Progenitor cell of endocrine pancreas (in vitro differentiated cells): ENCODE measurements around the gene CYP2A13. TPM values are rescaled to one million over a fixed set of nuclear protein-coding genes. Genes with fewer than 3 reads are reported as not detected.
"Not testable (repeated sequence)": the region's sequence is repeated elsewhere in the genome, so short reads cannot be mapped to it uniquely, and the experiment has no call there.

ENCODE experiments used
- DNase-seq: peaks from one replicate; pipeline ENCODE4 v3.0.0; 2021; ENCODE audit warnings: low spot score; ENCODE audit not compliant: unreplicated experiment
- H3K27ac Mint-ChIP-seq: 2 replicates; pipeline ENCODE4 v1.8.0; 2021; ENCODE audit warnings: mild to moderate bottlenecking, moderate library complexity, mixed read lengths
- H3K27me3 Mint-ChIP-seq: 2 replicates; pipeline ENCODE4 v1.8.0; 2021; ENCODE audit warnings: mixed read lengths
- H3K36me3 Mint-ChIP-seq: 2 replicates; pipeline ENCODE4 v1.8.0; 2022; ENCODE audit warnings: mixed read lengths; ENCODE audit not compliant: insufficient read depth
- H3K4me1 Mint-ChIP-seq: 2 replicates; pipeline ENCODE4 v1.8.0; 2021; ENCODE audit warnings: low read depth, mixed read lengths
- H3K4me3 Mint-ChIP-seq: 2 replicates; pipeline ENCODE4 v1.8.0; 2021; ENCODE audit warnings: low read depth, mild to moderate bottlenecking, moderate library complexity, mixed read lengths
- H3K9me3 Mint-ChIP-seq: 2 replicates; pipeline ENCODE4 v1.8.0; 2021; ENCODE audit warnings: low read depth, mixed read lengths
- long read RNA-seq: library from polyadenylated mRNA; unstranded; transcript quantifications from one replicate; pipeline ENCODE4 v2.0.0, GENCODE V29; 2020
- total RNA-seq: library from RNA; stranded (reverse); gene quantifications from 2 replicates; pipeline ENCODE4 v1.2.1, GENCODE V29; 2021
- TF ChIP-seq, protein P1 (sequence below): fragments of 200-600 bp; sonication (generic); IDR thresholded peaks from one replicate; pipeline ENCODE4 v1.5.0; 2021; ENCODE audit warnings: antibody characterized with exemption, mild to moderate bottlenecking; ENCODE audit not compliant: unreplicated experiment

The CYP2A13 gene, protein sequence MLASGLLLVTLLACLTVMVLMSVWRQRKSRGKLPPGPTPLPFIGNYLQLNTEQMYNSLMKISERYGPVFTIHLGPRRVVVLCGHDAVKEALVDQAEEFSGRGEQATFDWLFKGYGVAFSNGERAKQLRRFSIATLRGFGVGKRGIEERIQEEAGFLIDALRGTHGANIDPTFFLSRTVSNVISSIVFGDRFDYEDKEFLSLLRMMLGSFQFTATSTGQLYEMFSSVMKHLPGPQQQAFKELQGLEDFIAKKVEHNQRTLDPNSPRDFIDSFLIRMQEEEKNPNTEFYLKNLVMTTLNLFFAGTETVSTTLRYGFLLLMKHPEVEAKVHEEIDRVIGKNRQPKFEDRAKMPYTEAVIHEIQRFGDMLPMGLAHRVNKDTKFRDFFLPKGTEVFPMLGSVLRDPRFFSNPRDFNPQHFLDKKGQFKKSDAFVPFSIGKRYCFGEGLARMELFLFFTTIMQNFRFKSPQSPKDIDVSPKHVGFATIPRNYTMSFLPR
- 0.17 TPM in 1 of 2 replicates, not detected in the other for total RNA-seq
- long read RNA-seq: 0 reads

DNA sequence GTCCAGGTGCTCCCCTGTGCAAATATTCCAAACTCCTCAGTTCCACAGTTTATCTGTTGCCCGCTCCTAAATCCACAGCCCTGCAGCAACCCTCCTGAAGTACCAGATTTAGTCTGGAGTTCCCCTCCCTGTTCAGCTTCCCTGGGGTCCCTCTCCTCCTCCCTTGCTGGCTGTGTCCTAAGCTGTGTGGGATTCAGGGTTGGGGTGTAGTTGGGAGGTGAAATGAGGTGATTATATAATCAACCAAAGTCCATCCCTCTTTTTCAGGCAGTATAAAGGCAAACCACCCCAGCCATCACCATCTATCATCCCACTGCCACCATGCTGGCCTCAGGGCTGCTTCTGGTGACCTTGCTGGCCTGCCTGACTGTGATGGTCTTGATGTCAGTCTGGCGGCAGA, at the start of gene CYP2A13:
TSS of gene CYP2A13 (plus strand) at position 301 of the 400 bp plus-strand sequence. CDS start at position 322, 21 bp downstream.
- Mint-ChIP-seq H3K27ac (no peak within 1 kb of the TSS), H3K9me3 (no peaks in the 10 kb centered on the region), H3K4me1 (peaks cover 16% of the 10 kb centered on the region), H3K36me3 (no peaks in the 10 kb centered on the region), H3K4me3 (no peak within 1 kb of the TSS), H3K27me3 (peaks cover 85% of the 10 kb centered on the region)
- TF ChIP-seq, protein P1, sequence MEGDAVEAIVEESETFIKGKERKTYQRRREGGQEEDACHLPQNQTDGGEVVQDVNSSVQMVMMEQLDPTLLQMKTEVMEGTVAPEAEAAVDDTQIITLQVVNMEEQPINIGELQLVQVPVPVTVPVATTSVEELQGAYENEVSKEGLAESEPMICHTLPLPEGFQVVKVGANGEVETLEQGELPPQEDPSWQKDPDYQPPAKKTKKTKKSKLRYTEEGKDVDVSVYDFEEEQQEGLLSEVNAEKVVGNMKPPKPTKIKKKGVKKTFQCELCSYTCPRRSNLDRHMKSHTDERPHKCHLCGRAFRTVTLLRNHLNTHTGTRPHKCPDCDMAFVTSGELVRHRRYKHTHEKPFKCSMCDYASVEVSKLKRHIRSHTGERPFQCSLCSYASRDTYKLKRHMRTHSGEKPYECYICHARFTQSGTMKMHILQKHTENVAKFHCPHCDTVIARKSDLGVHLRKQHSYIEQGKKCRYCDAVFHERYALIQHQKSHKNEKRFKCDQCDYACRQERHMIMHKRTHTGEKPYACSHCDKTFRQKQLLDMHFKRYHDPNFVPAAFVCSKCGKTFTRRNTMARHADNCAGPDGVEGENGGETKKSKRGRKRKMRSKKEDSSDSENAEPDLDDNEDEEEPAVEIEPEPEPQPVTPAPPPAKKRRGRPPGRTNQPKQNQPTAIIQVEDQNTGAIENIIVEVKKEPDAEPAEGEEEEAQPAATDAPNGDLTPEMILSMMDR: no peak
- DNase-seq: no peak

DNA sequence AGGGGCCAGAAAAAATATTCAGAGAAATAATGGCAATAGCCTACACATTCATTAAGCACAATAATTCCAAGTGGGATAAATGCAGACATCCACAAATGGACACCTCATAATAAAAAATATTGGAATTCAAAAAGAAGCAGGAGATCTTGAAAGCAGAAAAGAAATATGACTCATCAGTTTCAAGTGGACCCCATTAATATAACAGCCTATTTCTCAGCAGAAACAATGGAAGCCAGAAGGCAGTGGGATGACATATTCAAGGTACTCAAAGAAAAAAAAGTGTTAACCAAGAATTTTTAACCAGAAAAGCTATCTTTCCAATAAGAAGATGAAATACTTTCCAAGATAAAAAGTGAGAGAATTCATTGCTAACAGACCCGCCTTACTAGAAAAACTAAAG, 48.4 kb upstream of the CYP2A13 start:
- TF ChIP-seq, protein P1: no peak

DNA sequence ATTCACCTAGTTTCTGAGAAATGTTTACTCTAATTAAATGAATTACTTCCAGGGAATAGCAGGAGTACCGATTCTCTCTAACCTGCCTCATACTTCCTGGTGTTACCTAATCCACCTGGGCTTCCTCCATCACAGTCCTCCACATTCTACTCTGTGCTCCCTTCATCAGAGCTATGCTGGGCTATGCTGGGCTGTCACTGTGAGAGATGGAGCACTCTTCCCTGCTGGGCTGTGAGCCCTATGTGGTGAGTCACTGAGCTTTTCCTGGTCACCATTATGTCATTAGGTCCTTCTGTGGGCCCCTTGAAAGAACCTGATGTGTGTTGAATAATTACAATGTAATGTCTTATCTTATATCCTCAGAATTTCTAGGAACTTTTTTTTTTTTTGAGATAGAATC, 43.2 kb upstream of the CYP2A13 start:
- H3K4me3 Mint-ChIP-seq: not testable (repeated sequence)

More for the DNA sequence above, 48.4 kb upstream of the CYP2A13 start:
- Mint-ChIP-seq H3K36me3 (no peaks in the 10 kb centered on the region), H3K9me3 (peaks cover 17% of the 10 kb centered on the region), H3K4me1 (no peaks in the 10 kb centered on the region), H3K27ac (no peak overlapping the region), H3K4me3 (no peak overlapping the region), H3K27me3 (peaks cover 15% of the 10 kb centered on the region)
- no peak for DNase-seq

DNA sequence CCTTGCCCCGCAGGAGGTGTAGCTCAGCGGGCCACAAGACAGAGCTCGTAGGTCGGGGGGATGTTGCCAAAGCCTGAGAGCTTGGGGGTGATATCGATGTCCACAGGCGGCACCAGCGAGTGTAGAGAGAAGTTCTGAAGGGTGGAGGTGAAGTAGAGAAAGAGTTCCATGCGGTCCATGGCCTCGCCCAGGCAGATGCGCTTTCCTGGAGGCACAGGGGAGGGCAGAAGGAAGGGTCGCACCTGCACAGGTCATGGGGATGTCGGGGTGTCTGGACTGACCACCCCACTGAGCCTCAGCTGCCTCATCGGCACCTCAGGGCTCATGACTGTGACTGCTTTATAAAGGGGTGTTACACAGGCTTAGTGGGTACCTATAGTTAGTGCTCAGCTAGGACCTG, 37.8 kb upstream of the CYP2A13 start:
- Mint-ChIP-seq H3K36me3 (no peaks in the 10 kb centered on the region), H3K4me3 (no peak overlapping the region), H3K9me3 (no peaks in the 10 kb centered on the region), H3K4me1 (no peaks in the 10 kb centered on the region), H3K27ac (no peak overlapping the region), H3K27me3 (peaks cover 37% of the 10 kb centered on the region)
- DNase-seq: no peak
- TF ChIP-seq, protein P1: no peak

More for the DNA sequence above, 43.2 kb upstream of the CYP2A13 start:
- not testable (repeated sequence) for H3K36me3 Mint-ChIP-seq, H3K27ac Mint-ChIP-seq, DNase-seq, H3K9me3 Mint-ChIP-seq, H3K4me1 Mint-ChIP-seq
- H3K27me3 Mint-ChIP-seq: peaks cover 22% of the 10 kb centered on the region

DNA sequence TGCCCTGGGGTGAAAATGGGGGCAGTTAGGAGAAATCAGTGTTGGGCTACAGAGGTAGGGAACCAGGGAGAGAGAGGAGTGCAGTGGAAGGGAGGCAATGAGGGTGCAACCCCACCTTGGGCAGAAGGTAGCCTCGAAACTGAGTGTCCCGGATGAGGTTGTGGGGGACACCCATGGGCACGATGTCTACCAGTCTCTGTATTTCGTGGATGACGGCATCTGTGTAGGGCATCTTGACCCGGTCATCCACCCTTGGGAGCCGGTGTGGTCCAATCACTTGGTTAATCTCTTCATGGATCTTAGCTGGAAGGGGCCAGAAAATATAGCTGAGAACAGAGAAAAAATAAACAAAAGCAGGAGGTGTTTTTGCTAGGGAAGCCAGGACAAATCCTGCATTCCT, 36.1 kb upstream of the CYP2A13 start:
- H3K27ac Mint-ChIP-seq, H3K4me3 Mint-ChIP-seq, DNase-seq, H3K9me3 Mint-ChIP-seq, H3K4me1 Mint-ChIP-seq, H3K36me3 Mint-ChIP-seq: not testable (repeated sequence)
- H3K27me3 Mint-ChIP-seq: peaks cover 43% of the 10 kb centered on the region

DNA sequence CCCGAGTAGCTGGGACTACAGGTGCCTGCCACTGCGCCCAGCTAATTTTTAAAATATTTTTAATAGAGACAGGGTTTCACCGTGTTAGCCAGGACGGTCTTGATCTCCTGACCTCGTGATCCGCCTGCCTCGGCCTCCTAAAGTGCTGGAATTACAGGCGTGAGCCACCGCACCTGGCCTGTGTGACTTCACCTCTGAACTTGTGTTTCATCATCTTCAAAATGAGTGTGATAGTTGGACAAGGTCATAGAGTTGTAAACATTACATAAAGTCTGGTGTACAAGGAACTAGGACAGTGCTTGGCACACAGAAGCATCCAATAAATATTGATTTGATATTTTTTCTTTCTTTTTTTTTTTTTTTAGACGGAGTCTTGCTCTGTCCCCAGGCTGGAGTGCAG, 34.9 kb upstream of the CYP2A13 start:
- not testable (repeated sequence) for H3K4me3 Mint-ChIP-seq, DNase-seq, H3K36me3 Mint-ChIP-seq, H3K9me3 Mint-ChIP-seq, H3K4me1 Mint-ChIP-seq, H3K27ac Mint-ChIP-seq
- H3K27me3 Mint-ChIP-seq: peaks cover 46% of the 10 kb centered on the region
